GM19035 (cell line): ENCODE measurements around the gene CTSH.

Experiments
- ATAC-seq: cut with Tn5 transposase; IDR thresholded peaks from one replicate; pipeline ENCODE4 v1.9.1; 2021; ENCODE audit not compliant: unreplicated experiment

The CTSH gene

GRCh38 chr15:78978601-78979179 is 33.8 kb upstream of the CTSH start:
- ATAC-seq = no peak

- ATAC-seq = peak; percentile 37
Observed at GRCh38 chr15:78977591-78978347, 32.9 kb upstream of the CTSH start.

GRCh38 chr15:78977091-78977571 is 32.3 kb upstream of the CTSH start:
- ATAC-seq = peak; percentile 49

- ATAC-seq = no peak
Observed at GRCh38 chr15:78976691-78977090, 31.8 kb upstream of the CTSH start.

GRCh38 chr15:78974272-78974918 is 29.5 kb upstream of the CTSH start:
- no peak for ATAC-seq

- ATAC-seq = no peak
Observed at GRCh38 chr15:78969687-78970349, 25.0 kb upstream of the CTSH start.

- no peak for ATAC-seq
Observed at GRCh38 chr15:78968539-78969271, 23.9 kb upstream of the CTSH start.

- no peak for ATAC-seq
Observed at GRCh38 chr15:78968114-78968513, 23.3 kb upstream of the CTSH start.

- ATAC-seq = no peak
Observed at GRCh38 chr15:78960308-78960707, 15.5 kb upstream of the CTSH start.

- no peak for ATAC-seq
Observed at GRCh38 chr15:78959360-78959759, 14.5 kb upstream of the CTSH start.

- ATAC-seq = no peak
Observed at GRCh38 chr15:78957416-78958093, 12.7 kb upstream of the CTSH start.

- no peak for ATAC-seq
Observed at GRCh38 chr15:78956937-78957336, 12.1 kb upstream of the CTSH start.

- no peak for ATAC-seq
Observed at GRCh38 chr15:78955355-78955754, 10.5 kb upstream of the CTSH start.

- no peak for ATAC-seq
Observed at GRCh38 chr15:78951841-78952238, 7.0 kb upstream of the CTSH start.

- no peak for ATAC-seq
Observed at GRCh38 chr15:78950902-78951840, 6.3 kb upstream of the CTSH start.

- ATAC-seq = no peak
Observed at GRCh38 chr15:78950343-78950742, 5.5 kb upstream of the CTSH start.

GRCh38 chr15:78949461-78949860 is 4.6 kb upstream of the CTSH start:
- ATAC-seq = no peak

GRCh38 chr15:78947506-78947905 is 2.7 kb upstream of the CTSH start:
- ATAC-seq = no peak

- no peak for ATAC-seq
Observed at GRCh38 chr15:78946493-78946892, 1.6 kb upstream of the CTSH start.
